Astrocyte (in vitro differentiated cells and primary cell): Measurements from ENCODE around the gene CTSZ. TPM values are rescaled to one million over a fixed set of nuclear protein-coding genes. Genes with fewer than 3 reads are reported as not detected.

ENCODE experiments used
- DNase-seq: peaks from one replicate; pipeline ENCODE4 v3.0.0-alpha.2; 2010; ENCODE audit warnings: low read depth
- FAIRE-seq: peaks from 2 replicates; lab custom pipeline; 2011; peaks lifted over from hg19 to GRCh38; lab: Jason Lieb, UNC
- H2AFZ ChIP-seq: 2 replicates; pipeline ENCODE4 v1.6.0; 2012; ENCODE audit warnings: low read depth, low read length, inconsistent platforms
- H3K27ac ChIP-seq: 2 replicates; pipeline ENCODE4 v1.5.1; 2011; ENCODE audit warnings: low read depth, low read length, inconsistent platforms
- H3K27me3 ChIP-seq: 2 replicates; pipeline ENCODE4 v1.6.0; 2011; ENCODE audit warnings: low read length, inconsistent platforms; ENCODE audit not compliant: insufficient read depth
- H3K36me3 ChIP-seq: 2 replicates; pipeline ENCODE4 v1.5.1; 2011; ENCODE audit warnings: low read length, inconsistent platforms; ENCODE audit not compliant: insufficient read depth
- H3K4me1 ChIP-seq: 2 replicates; pipeline ENCODE4 v1.5.1; 2011; ENCODE audit warnings: low read length, inconsistent platforms; ENCODE audit not compliant: insufficient read depth
- H3K4me2 ChIP-seq: 2 replicates; pipeline ENCODE4 v1.6.0; 2012; ENCODE audit warnings: low read length, inconsistent platforms
- H3K4me3 ChIP-seq: 2 replicates; pipeline ENCODE4 v1.5.1; 2011; ENCODE audit warnings: low read depth, mild to moderate bottlenecking, low read length, inconsistent platforms; ENCODE audit not compliant: insufficient read depth
- H3K79me2 ChIP-seq: 2 replicates; pipeline ENCODE4 v1.6.0; 2012; ENCODE audit warnings: mild to moderate bottlenecking, low read length, inconsistent platforms; ENCODE audit not compliant: insufficient read depth
- H3K9ac ChIP-seq: 2 replicates; pipeline ENCODE4 v1.6.0; 2012; ENCODE audit warnings: mild to moderate bottlenecking, low read length, inconsistent platforms
- H3K9me3 ChIP-seq: 2 replicates; pipeline ENCODE4 v1.5.1; 2012; ENCODE audit warnings: low read depth, mild to moderate bottlenecking, low read length, inconsistent platforms; ENCODE audit not compliant: insufficient read depth
- H4K20me1 ChIP-seq: 2 replicates; pipeline ENCODE4 v1.6.0; 2012; ENCODE audit warnings: low read length, inconsistent platforms; ENCODE audit not compliant: insufficient read depth
- H3K27ac Mint-ChIP-seq: one replicate; pipeline ENCODE4 v1.8.0; 2021; ENCODE audit warnings: mild to moderate bottlenecking, mixed read lengths; ENCODE audit not compliant: unreplicated experiment
- H3K27me3 Mint-ChIP-seq: one replicate; pipeline ENCODE4 v1.8.0; 2021; ENCODE audit warnings: low read depth, mixed read lengths; ENCODE audit not compliant: unreplicated experiment
- H3K36me3 Mint-ChIP-seq: one replicate; pipeline ENCODE4 v1.8.0; 2021; ENCODE audit warnings: low read depth, mixed read lengths; ENCODE audit not compliant: unreplicated experiment
- H3K4me1 Mint-ChIP-seq: one replicate; pipeline ENCODE4 v1.8.0; 2021; ENCODE audit warnings: low read depth, mixed read lengths; ENCODE audit not compliant: unreplicated experiment
- H3K4me3 Mint-ChIP-seq: one replicate; pipeline ENCODE4 v1.8.0; 2021; ENCODE audit warnings: mild to moderate bottlenecking, moderate library complexity, mixed read lengths; ENCODE audit not compliant: unreplicated experiment
- H3K9me3 Mint-ChIP-seq: one replicate; pipeline ENCODE4 v1.8.0; 2021; ENCODE audit warnings: mild to moderate bottlenecking, mixed read lengths; ENCODE audit not compliant: unreplicated experiment
- CTCF ChIP-seq: IDR thresholded peaks from 2 replicates; pipeline ENCODE4 v1.5.1; 2011; ENCODE audit warnings: low read depth, mild to moderate bottlenecking, inconsistent platforms, low read length, moderate library complexity; ENCODE audit not compliant: insufficient read depth
- EZH2 ChIP-seq: IDR thresholded peaks from 2 replicates; pipeline ENCODE4 v1.6.1; 2012; ENCODE audit warnings: mild to moderate bottlenecking, low read length, inconsistent platforms; ENCODE audit not compliant: insufficient read depth
- total RNA-seq: library from RNA; stranded (reverse); gene quantifications from 2 replicates; pipeline ENCODE4 v1.2.1, GENCODE V29; 2021

CTSZ gene
- total RNA-seq, 1 donor from 2014 or later: 112 TPM

GRCh38 chr20:58980711-58981627, 26.1 kb downstream of the CTSZ start, which contains the start of gene NELFCD:
Gene NELFCD (plus strand): TSS chr20:58981256. CDS start chr20:58981310, 54 bp downstream.
- peak within 1 kb of the TSS; percentile 87 for H3K27ac ChIP-seq
- no peak for FAIRE-seq
- no peaks in the 10 kb centered on the region for H3K36me3 ChIP-seq
- peak within 1 kb of the TSS; percentile 90 for H3K4me3 ChIP-seq
- peaks cover 4% of the 10 kb centered on the region for H3K4me1 ChIP-seq
- H3K9me3 Mint-ChIP-seq: peaks cover 13% of the 10 kb centered on the region
- peak within 1 kb of the TSS; percentile 82 for H3K9ac ChIP-seq
- no peak for TF ChIP-seq EZH2
- no peak for TF ChIP-seq CTCF
- no peaks in the 10 kb centered on the region for H3K27me3 Mint-ChIP-seq
- H2AFZ ChIP-seq: peak within 1 kb of the TSS; percentile 82
- H3K27ac Mint-ChIP-seq: peak within 1 kb of the TSS; percentile 91
- H3K4me1 Mint-ChIP-seq: peaks cover 14% of the 10 kb centered on the region
- H3K79me2 ChIP-seq: peaks cover 43% of the 10 kb centered on the region
- H3K4me3 Mint-ChIP-seq: peak within 1 kb of the TSS; percentile 94
- no peaks in the 10 kb centered on the region for H3K27me3 ChIP-seq
- DNase-seq: peak; percentile 49
- peaks cover 5% of the 10 kb centered on the region for H3K36me3 Mint-ChIP-seq
- peaks cover 33% of the 10 kb centered on the region for H4K20me1 ChIP-seq
- no peaks in the 10 kb centered on the region for H3K9me3 ChIP-seq
- peak within 1 kb of the TSS; percentile 94 for H3K4me2 ChIP-seq

- no peak overlapping the region for H3K27ac Mint-ChIP-seq
- Histone ChIP-seq H3K9ac (no peak overlapping the region), H4K20me1 (peaks cover 10% of the 10 kb centered on the region), H2AFZ (no peak overlapping the region), H3K9me3 (no peaks in the 10 kb centered on the region), H3K27me3 (no peaks in the 10 kb centered on the region), H3K4me3 (no peak overlapping the region), H3K4me1 (peaks cover 4% of the 10 kb centered on the region), H3K27ac (no peak overlapping the region), H3K79me2 (peaks cover 19% of the 10 kb centered on the region), H3K4me2 (no peak overlapping the region), H3K36me3 (no peaks in the 10 kb centered on the region)
- H3K4me1 Mint-ChIP-seq: peaks cover 5% of the 10 kb centered on the region
- H3K36me3 Mint-ChIP-seq: peaks cover 5% of the 10 kb centered on the region
- no peaks in the 10 kb centered on the region for H3K27me3 Mint-ChIP-seq
- H3K4me3 Mint-ChIP-seq: no peak overlapping the region
- DNase-seq (no peak), FAIRE-seq (no peak)
- peaks cover 21% of the 10 kb centered on the region for H3K9me3 Mint-ChIP-seq
- TF ChIP-seq CTCF: no peak
These were observed 28.5 kb downstream of the CTSZ start for GRCh38 chr20:58978351-58979190.
